Lung (tissue), 12 donors: ENCODE results near the gene SIRT2. TPM values are rescaled to one million over a fixed set of nuclear protein-coding genes. Genes with fewer than 3 reads are reported as not detected.
A peak's percentile ranks its signal among the peaks of the same experiment; 100 is the strongest.

Source experiments
- ATAC-seq: fragments of 200-7000 bp; cut with Tn5 transposase; one replicate; pipeline ENCODE4 v1.9.1; 2020; ENCODE audit warnings: moderate number of reproducible peaks; ENCODE audit not compliant: insufficient read depth, low FRiP score
- DNase-seq, 3 donors: peaks; one replicate each; pipeline ENCODE4 v3.0.0-alpha.2; 2013 to 2017
- H3K27ac ChIP-seq, 2 donors: one replicate each; pipeline ENCODE4 v1.5.1; 2013; ENCODE audit warnings: mild to moderate bottlenecking in 2 of 2, moderate library complexity in 2 of 2, control low read depth in 1 of 2, inconsistent platforms in 1 of 2, low read depth in 1 of 2, low read length in 1 of 2
- H3K27me3 ChIP-seq, 3 donors: one replicate each; pipeline ENCODE4 v1.5.1; 2013; ENCODE audit warnings: low read length in 2 of 3; ENCODE audit not compliant: control insufficient read depth in 3 of 3, insufficient read depth in 3 of 3
- H3K36me3 ChIP-seq, 4 donors: one replicate each; pipeline ENCODE4 v1.5.1; 2013; ENCODE audit warnings: low read length in 4 of 4, mild to moderate bottlenecking in 1 of 4, moderate library complexity in 1 of 4; ENCODE audit not compliant: control insufficient read depth in 4 of 4, insufficient read depth in 4 of 4
- H3K4me1 ChIP-seq, 5 donors: one replicate each; pipeline ENCODE4 v1.5.1; 2013; ENCODE audit warnings: low read length in 5 of 5, mild to moderate bottlenecking in 2 of 5, moderate library complexity in 1 of 5; ENCODE audit not compliant: control insufficient read depth in 5 of 5, insufficient read depth in 5 of 5
- H3K4me3 ChIP-seq: one replicate; pipeline ENCODE4 v1.5.1; 2013; ENCODE audit warnings: mild to moderate bottlenecking, control low read depth, moderate library complexity
- H3K9ac ChIP-seq, 2 donors: one replicate each; pipeline ENCODE4 v1.5.1; 2013; ENCODE audit warnings: low read length in 2 of 2, control low read depth in 1 of 2; ENCODE audit not compliant: insufficient read depth in 1 of 2
- H3K9me3 ChIP-seq, 4 donors: one replicate each; pipeline ENCODE4 v1.5.1; 2013; ENCODE audit warnings: low read length in 3 of 4, mild to moderate bottlenecking in 1 of 4, moderate library complexity in 1 of 4; ENCODE audit not compliant: control insufficient read depth in 4 of 4, insufficient read depth in 3 of 4
- WGBS, 2 donors: extraction: QIAGEN DNeasy Blood & Tissue Kit; methylation state at CpG; one replicate each; pipeline ENCODE4 v1.1.7; 2013; 5-methylcytosine and 5-hydroxymethylcytosine counted together
- polyA plus RNA-seq, 2 donors: library from polyadenylated mRNA; stranded (reverse); fragments of 200-250 nt; gene quantifications; one replicate each; pipeline ENCODE4 v1.2.1, GENCODE V29; 2013
- total RNA-seq, 2 donors: library from RNA; depleted of rRNA in 1 of 2; stranded (reverse); fragments of >200 nt in 1 of 2; gene quantifications; one replicate each; pipeline ENCODE4 v1.2.1, GENCODE V29; 2014 to 2021
- TF ChIP-seq, protein P1 (sequence below): IDR thresholded peaks from 2 replicates; pipeline ENCODE4 v1.5.1; 2012; ENCODE audit warnings: mild to moderate bottlenecking; ENCODE audit errors: control extremely low read depth, extremely low read depth
- donor health status: control.
- donor health status: control.
- donor health status: Bipolar disorder and iron deficiency.
- donor health status: healthy.
- donor health status: DM: yes; HTN: yes; CAD: no.

SIRT2 gene
- total and polyA plus RNA-seq, 4 donors: 35.5 to 54.8 (median 48.5) TPM

DNA sequence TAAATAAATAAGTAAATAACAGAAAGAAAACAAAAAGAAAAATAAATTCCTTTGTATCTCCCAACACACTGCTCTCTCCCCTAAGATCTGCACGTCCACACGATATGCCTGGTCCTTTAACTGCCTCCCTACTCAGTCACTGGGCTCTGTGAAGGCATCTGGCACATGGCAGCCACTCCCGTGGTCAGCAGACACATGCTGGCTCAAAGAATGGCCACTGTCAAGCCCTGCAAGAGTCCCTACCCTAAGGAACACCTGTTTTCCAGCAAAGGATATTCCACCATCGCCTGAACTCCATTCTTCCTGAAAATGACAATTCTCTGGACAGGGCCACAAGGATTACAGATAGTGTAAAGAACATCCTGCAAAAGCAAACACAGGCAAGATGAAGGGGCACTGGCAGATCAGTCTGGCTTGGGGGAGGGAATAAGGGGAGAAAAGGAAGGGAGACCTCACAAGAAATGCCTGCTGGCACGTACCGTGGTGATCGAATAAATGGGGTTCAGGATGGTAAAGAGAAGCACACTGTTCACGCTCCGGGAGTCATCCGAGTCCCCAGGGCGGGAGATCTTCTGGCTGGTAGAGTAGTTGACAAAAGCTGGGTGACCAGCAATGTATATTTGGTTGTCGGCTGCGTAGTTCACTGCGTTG is 53.9 kb downstream of the SIRT2 start:
- TF ChIP-seq, protein P1, sequence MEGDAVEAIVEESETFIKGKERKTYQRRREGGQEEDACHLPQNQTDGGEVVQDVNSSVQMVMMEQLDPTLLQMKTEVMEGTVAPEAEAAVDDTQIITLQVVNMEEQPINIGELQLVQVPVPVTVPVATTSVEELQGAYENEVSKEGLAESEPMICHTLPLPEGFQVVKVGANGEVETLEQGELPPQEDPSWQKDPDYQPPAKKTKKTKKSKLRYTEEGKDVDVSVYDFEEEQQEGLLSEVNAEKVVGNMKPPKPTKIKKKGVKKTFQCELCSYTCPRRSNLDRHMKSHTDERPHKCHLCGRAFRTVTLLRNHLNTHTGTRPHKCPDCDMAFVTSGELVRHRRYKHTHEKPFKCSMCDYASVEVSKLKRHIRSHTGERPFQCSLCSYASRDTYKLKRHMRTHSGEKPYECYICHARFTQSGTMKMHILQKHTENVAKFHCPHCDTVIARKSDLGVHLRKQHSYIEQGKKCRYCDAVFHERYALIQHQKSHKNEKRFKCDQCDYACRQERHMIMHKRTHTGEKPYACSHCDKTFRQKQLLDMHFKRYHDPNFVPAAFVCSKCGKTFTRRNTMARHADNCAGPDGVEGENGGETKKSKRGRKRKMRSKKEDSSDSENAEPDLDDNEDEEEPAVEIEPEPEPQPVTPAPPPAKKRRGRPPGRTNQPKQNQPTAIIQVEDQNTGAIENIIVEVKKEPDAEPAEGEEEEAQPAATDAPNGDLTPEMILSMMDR: no peak
- peaks cover 54 to 67% (median 63%) of the 10 kb centered on the region in 4 donors for H3K36me3 ChIP-seq
- peaks cover 4 to 18% (median 9%) of the 10 kb centered on the region in 5 donors for H3K4me1 ChIP-seq
- DNase-seq: no peak
- H3K27me3 ChIP-seq: no peaks in the 10 kb centered on the region
- no peak overlapping the region for H3K9ac ChIP-seq
- 93 to 94% methylated on average over 14 of the region's 14 CpGs for WGBS, 2 donors
- H3K9me3 ChIP-seq: no peaks in the 10 kb centered on the region
- no peak for ATAC-seq
- H3K4me3 ChIP-seq: no peak overlapping the region
- no peak overlapping the region for H3K27ac ChIP-seq

DNA sequence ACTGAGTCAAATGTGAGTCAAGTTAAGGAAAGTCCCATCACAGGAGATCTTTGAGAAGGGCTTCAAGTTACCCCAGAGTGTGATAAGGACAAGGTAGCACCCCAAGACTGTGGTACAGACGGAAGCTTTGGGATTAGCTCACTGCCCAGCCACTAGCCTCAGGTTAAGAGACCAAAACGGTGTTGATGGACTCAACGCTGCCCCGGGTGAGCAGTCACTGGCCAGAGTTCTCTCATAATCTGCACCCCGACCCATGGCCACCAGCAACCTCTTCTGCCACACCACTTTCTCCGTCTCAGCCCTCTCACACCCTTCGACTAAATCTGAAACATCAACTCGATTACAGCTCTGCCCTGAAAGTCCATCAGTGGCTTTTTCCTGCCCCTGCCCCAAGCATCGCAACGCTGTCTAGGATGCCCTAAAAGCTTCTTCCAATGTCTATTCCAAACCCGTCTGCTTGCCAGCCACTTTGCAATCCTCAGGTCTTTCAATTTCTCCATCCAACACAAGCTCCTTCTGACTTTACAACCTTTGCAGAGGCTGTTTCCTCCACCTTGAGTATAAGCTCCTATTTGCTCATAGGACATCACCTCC is 55.2 kb downstream of the SIRT2 start:
- DNase-seq: no peak
- TF ChIP-seq, protein P1: no peak
- WGBS, 2 donors: 92 to 96% methylated on average over 11 of the region's 11 CpGs

DNA sequence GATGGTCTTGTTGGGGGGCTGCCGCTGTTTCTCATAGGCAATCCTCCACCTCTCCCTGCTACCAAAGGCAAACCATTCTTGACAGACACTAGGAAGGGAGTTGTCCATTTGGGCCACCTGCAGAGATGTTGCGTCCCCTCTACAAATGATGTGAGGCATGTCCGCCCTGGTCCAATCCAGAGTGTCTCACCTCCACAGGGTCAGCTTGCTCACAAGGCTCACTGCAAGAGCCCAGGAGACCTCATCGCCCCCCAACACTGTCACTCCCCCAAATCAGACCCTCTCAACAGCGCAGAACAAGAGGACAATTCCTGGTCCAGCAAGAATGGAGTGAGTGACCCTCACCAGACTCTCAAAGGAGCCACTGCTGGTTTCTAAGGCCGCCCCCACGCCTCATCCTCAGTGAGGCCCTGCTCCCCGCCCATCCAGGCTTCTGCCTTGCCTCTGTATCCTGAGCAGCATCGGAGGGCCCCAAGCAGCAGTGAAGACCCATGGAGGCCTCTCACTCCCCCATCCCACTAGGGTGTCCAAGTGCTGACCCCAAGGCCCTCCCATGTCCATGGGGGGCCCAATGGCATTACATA is 56.2 kb downstream of the SIRT2 start:
- no peak overlapping the region for H3K27ac ChIP-seq
- WGBS, 2 donors: 96 to 98% methylated on average over 9 of the region's 9 CpGs
- peaks cover 4 to 23% (median 5%) of the 10 kb centered on the region in 5 donors for H3K4me1 ChIP-seq
- no peak overlapping the region for H3K9ac ChIP-seq
- H3K27me3 ChIP-seq: no peaks in the 10 kb centered on the region
- peaks cover 70 to 79% (median 77%) of the 10 kb centered on the region in 4 donors for H3K36me3 ChIP-seq
- TF ChIP-seq, protein P1: no peak
- H3K4me3 ChIP-seq: no peak overlapping the region
- ATAC-seq (no peak), DNase-seq (no peak)
- no peaks in the 10 kb centered on the region for H3K9me3 ChIP-seq

More for the DNA sequence above, 55.2 kb downstream of the SIRT2 start:
- Histone ChIP-seq H3K36me3 (peaks cover 64 to 75% (median 71%) of the 10 kb centered on the region in 4 donors), H3K9ac (no peak overlapping the region), H3K27ac (peak overlapping the region in 1 of 2 donors; percentile 11), H3K4me3 (no peak overlapping the region), H3K4me1 (peaks cover 4 to 21% (median 9%) of the 10 kb centered on the region in 5 donors), H3K9me3 (no peaks in the 10 kb centered on the region), H3K27me3 (no peaks in the 10 kb centered on the region)
- no peak for ATAC-seq
